ENCODE measurements around the gene BAMBI.

BAMBI gene

DNA sequence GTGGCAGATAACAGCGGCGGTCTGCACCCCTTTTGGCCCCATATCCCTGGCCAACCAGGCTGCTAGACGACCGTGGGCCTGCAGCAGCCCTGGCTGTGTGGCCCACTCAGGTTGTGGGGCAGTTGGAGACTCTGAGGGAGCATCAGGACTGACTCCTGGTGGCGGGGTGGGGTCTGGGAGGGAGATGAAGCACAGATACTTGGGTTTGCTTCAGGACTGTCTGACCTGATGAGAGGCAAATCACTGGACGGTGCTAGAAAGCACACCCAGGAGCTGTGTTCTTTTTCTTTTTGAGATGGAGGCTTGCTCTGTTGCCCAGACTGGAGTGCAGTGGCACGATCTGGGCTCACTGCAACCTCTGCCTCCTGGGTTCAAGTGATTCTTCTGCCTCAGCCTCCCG lies 28.2 kb downstream of the BAMBI start (continued):
- TF ChIP-seq ZNF239 (tag by site-specific recombination; IDR thresholded peaks at IDR 0.05) (no peak), ZNF843 (tag by site-specific recombination; IDR thresholded peaks at IDR 0.05) (no peak), ZNF670 (tag by site-specific recombination; IDR thresholded peaks at IDR 0.05; ENCODE audit: low read depth) (no peak)
- TF ChIP-seq, protein P1, sequence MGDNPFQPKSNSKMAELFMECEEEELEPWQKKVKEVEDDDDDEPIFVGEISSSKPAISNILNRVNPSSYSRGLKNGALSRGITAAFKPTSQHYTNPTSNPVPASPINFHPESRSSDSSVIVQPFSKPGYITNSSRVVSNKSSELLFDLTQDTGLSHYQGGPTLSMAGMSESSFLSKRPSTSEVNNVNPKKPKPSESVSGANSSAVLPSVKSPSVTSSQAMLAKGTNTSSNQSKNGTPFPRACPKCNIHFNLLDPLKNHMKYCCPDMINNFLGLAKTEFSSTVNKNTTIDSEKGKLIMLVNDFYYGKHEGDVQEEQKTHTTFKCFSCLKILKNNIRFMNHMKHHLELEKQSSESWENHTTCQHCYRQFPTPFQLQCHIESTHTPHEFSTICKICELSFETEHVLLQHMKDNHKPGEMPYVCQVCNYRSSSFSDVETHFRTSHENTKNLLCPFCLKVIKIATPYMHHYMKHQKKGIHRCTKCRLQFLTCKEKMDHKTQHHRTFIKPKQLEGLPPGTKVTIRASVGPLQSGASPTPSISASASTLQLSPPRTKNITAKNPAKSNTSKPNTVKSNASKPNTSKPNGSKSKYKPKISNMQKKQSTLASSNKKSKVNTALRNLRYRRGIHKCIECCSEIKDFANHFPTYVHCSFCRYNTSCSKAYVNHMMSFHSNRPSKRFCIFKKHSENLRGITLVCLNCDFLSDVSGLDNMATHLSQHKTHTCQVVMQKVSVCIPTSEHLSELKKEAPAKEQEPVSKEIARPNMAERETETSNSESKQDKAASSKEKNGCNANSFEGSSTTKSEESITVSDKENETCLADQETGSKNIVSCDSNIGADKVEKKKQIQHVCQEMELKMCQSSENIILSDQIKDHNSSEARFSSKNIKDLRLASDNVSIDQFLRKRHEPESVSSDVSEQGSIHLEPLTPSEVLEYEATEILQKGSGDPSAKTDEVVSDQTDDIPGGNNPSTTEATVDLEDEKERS (tag by site-specific recombination; IDR thresholded peaks at IDR 0.05), result no peak

DNA sequence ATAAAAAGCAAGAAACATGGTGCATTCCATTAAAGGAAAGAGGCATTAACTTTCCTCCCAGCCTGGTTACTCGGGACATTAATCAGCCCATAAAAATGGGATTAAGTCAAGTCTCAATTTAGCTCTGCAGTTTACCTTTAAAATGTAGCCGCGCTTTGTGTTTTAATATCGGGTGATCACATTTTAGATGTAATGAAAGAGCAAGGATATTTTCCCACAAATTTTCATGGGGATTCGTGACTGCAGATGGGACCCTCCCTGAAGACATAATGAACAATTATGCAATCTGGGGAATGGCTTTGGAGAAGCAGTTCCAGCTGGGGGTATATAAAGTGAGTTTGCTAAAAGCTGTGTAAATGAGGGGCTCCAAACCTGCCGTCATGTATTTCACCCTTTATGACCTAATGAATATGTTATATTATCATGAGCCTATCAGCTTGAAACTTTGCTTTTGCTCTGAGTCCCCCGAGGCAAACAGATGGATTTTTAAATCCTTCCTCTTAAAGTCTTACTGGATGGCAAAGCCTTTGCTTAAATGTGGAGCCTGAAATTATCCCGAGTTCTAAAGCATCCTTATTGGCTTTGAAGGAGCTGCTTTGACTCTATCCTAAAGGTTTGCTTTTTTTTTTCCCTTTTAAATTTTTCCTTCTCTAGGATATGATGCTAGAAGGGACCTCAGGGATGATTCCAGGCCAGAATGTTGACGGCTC lies 31.8 kb downstream of the BAMBI start:
- CTCF ChIA-PET, result interaction anchor here (0.5 kb wide), 1 partner anchor 282 kb away, joined by 3 read pairs; no protein-coding TSS in a partner anchor
- POLR2A ChIA-PET, result no interaction called here
- TF ChIP-seq ZNF830 (tag by site-specific recombination; IDR thresholded peaks at IDR 0.05; ENCODE audit: low read depth) (no peak), ZNF19 (tag by site-specific recombination; IDR thresholded peaks at IDR 0.05; ENCODE audit: low read depth) (no peak), WT1 (tag by site-specific recombination; IDR thresholded peaks at IDR 0.05) (peak; percentile 33; the same call in 1 of the 2 replicates), OVOL3 (tag by site-specific recombination; IDR thresholded peaks at IDR 0.05) (no peak), ZNF302 (tag by site-specific recombination; IDR thresholded peaks at IDR 0.05; ENCODE audit: low read depth) (no peak), ZSCAN23 (tag by site-specific recombination; IDR thresholded peaks at IDR 0.05) (no peak), ZNF391 (tag by site-specific recombination; IDR thresholded peaks at IDR 0.05; ENCODE audit: borderline replicate concordance, low read depth) (no peak), ZNF223 (tag by site-specific recombination; IDR thresholded peaks at IDR 0.05) (no peak), ZNF24 (tag by site-specific recombination; IDR thresholded peaks at IDR 0.05) (no peak), ZNF621 (tag by site-specific recombination; IDR thresholded peaks at IDR 0.05) (no peak), HOXD13 (CRISPR knock-in tag; IDR thresholded peaks at IDR 0.05; ENCODE audit: borderline replicate concordance) (no peak), GLI2 (tag by site-specific recombination; IDR thresholded peaks at IDR 0.05; ENCODE audit: borderline replicate concordance, low read depth) (no peak), MZF1 (tag by site-specific recombination; IDR thresholded peaks at IDR 0.05; ENCODE audit: borderline replicate concordance) (peak; percentile 53; the same call in 1 of the 2 replicates), GLIS1 (tag by site-specific recombination; IDR thresholded peaks at IDR 0.05) (peak; percentile 89), ZNF76 (tag by site-specific recombination; IDR thresholded peaks at IDR 0.05; ENCODE audit: borderline replicate concordance, low read depth) (no peak), KLF8 (tag by site-specific recombination; IDR thresholded peaks at IDR 0.05) (no peak), ZNF654 (tag by site-specific recombination; IDR thresholded peaks at IDR 0.05; ENCODE audit: low read depth) (no peak), ZNF140 (tag by site-specific recombination; IDR thresholded peaks at IDR 0.05) (no peak), ZNF660 (tag by site-specific recombination; IDR thresholded peaks at IDR 0.05) (no peak)
- TF ChIP-seq, protein P2, sequence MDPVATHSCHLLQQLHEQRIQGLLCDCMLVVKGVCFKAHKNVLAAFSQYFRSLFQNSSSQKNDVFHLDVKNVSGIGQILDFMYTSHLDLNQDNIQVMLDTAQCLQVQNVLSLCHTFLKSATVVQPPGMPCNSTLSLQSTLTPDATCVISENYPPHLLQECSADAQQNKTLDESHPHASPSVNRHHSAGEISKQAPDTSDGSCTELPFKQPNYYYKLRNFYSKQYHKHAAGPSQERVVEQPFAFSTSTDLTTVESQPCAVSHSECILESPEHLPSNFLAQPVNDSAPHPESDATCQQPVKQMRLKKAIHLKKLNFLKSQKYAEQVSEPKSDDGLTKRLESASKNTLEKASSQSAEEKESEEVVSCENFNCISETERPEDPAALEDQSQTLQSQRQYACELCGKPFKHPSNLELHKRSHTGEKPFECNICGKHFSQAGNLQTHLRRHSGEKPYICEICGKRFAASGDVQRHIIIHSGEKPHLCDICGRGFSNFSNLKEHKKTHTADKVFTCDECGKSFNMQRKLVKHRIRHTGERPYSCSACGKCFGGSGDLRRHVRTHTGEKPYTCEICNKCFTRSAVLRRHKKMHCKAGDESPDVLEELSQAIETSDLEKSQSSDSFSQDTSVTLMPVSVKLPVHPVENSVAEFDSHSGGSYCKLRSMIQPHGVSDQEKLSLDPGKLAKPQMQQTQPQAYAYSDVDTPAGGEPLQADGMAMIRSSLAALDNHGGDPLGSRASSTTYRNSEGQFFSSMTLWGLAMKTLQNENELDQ (tag by site-specific recombination; IDR thresholded peaks at IDR 0.05; ENCODE audit: low read depth), result no peak
- TF ChIP-seq, protein P3, sequence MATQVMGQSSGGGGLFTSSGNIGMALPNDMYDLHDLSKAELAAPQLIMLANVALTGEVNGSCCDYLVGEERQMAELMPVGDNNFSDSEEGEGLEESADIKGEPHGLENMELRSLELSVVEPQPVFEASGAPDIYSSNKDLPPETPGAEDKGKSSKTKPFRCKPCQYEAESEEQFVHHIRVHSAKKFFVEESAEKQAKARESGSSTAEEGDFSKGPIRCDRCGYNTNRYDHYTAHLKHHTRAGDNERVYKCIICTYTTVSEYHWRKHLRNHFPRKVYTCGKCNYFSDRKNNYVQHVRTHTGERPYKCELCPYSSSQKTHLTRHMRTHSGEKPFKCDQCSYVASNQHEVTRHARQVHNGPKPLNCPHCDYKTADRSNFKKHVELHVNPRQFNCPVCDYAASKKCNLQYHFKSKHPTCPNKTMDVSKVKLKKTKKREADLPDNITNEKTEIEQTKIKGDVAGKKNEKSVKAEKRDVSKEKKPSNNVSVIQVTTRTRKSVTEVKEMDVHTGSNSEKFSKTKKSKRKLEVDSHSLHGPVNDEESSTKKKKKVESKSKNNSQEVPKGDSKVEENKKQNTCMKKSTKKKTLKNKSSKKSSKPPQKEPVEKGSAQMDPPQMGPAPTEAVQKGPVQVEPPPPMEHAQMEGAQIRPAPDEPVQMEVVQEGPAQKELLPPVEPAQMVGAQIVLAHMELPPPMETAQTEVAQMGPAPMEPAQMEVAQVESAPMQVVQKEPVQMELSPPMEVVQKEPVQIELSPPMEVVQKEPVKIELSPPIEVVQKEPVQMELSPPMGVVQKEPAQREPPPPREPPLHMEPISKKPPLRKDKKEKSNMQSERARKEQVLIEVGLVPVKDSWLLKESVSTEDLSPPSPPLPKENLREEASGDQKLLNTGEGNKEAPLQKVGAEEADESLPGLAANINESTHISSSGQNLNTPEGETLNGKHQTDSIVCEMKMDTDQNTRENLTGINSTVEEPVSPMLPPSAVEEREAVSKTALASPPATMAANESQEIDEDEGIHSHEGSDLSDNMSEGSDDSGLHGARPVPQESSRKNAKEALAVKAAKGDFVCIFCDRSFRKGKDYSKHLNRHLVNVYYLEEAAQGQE (tag by site-specific recombination; IDR thresholded peaks at IDR 0.05), result no peak
- TF ChIP-seq, protein P4, sequence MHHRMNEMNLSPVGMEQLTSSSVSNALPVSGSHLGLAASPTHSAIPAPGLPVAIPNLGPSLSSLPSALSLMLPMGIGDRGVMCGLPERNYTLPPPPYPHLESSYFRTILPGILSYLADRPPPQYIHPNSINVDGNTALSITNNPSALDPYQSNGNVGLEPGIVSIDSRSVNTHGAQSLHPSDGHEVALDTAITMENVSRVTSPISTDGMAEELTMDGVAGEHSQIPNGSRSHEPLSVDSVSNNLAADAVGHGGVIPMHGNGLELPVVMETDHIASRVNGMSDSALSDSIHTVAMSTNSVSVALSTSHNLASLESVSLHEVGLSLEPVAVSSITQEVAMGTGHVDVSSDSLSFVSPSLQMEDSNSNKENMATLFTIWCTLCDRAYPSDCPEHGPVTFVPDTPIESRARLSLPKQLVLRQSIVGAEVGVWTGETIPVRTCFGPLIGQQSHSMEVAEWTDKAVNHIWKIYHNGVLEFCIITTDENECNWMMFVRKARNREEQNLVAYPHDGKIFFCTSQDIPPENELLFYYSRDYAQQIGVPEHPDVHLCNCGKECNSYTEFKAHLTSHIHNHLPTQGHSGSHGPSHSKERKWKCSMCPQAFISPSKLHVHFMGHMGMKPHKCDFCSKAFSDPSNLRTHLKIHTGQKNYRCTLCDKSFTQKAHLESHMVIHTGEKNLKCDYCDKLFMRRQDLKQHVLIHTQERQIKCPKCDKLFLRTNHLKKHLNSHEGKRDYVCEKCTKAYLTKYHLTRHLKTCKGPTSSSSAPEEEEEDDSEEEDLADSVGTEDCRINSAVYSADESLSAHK (tag by site-specific recombination; IDR thresholded peaks at IDR 0.05), result no peak

More for the DNA sequence above, 31.8 kb downstream of the BAMBI start:
- no peaks in the 10 kb centered on the region for H3K36me3 ChIP-seq (ENCODE audit: control insufficient read depth in 2 of 2, insufficient read depth in 1 of 2, low read length in 2 of 2)
- H3K4me3 ChIP-seq (ENCODE audit: low read depth, low read length), result no peak overlapping the region
- H3K9me3 ChIP-seq (ENCODE audit: control insufficient read depth, insufficient read depth, low read depth, low read length), result no peaks in the 10 kb centered on the region
- no peak overlapping the region for H3K27ac ChIP-seq (ENCODE audit: extremely low read depth, low read depth, low read length)
- peaks cover 10% of the 10 kb centered on the region; the same call in 1 of the 2 replicates for H3K4me1 ChIP-seq (ENCODE audit: control insufficient read depth, insufficient read depth, low read length)
